Liver (tissue), 9 donors: ENCODE data around the gene SOX11. TPM values are rescaled to one million over a fixed set of nuclear protein-coding genes. Genes with fewer than 3 reads are reported as not detected.

Experiments
- DNase-seq: peaks from one replicate; pipeline ENCODE4 v3.0.0-alpha.2; 2017; ENCODE audit warnings: low spot score
- H3K27ac ChIP-seq, 2 donors: one replicate each; pipeline ENCODE4 v1.7.0; 2013; ENCODE audit warnings: inconsistent platforms in 2 of 2, low read length in 2 of 2, control low read depth in 1 of 2, low read depth in 1 of 2, mild to moderate bottlenecking in 1 of 2
- H3K27me3 ChIP-seq, 4 donors: one replicate each; pipeline versions ENCODE4 v1.6.1 to v1.7.0; 2013; ENCODE audit warnings: low read length in 3 of 4, inconsistent platforms in 1 of 4, mild to moderate bottlenecking in 1 of 4, moderate library complexity in 1 of 4; ENCODE audit not compliant: control insufficient read depth in 4 of 4, insufficient read depth in 4 of 4
- H3K36me3 ChIP-seq, 4 donors: one replicate each; pipeline versions ENCODE4 v1.6.1 to v1.7.0; 2013; ENCODE audit warnings: low read length in 3 of 4, mild to moderate bottlenecking in 3 of 4, low read depth in 1 of 4, moderate library complexity in 1 of 4; ENCODE audit not compliant: control insufficient read depth in 4 of 4, insufficient read depth in 3 of 4
- H3K4me1 ChIP-seq, 4 donors: one replicate each; pipeline versions ENCODE4 v1.6.1 to v1.7.0; 2013; ENCODE audit warnings: low read length in 3 of 4, mild to moderate bottlenecking in 3 of 4, moderate library complexity in 1 of 4; ENCODE audit not compliant: control insufficient read depth in 4 of 4, insufficient read depth in 4 of 4
- H3K4me3 ChIP-seq, 3 donors: one replicate each; pipeline versions ENCODE4 v1.6.1 to v1.7.0; 2013; ENCODE audit warnings: low read length in 3 of 3, control low read depth in 1 of 3, low read depth in 1 of 3, mild to moderate bottlenecking in 1 of 3
- H3K9ac ChIP-seq, 2 donors: one replicate each; pipeline ENCODE4 v1.7.0; 2013; ENCODE audit warnings: low read length in 2 of 2, mild to moderate bottlenecking in 2 of 2, moderate library complexity in 2 of 2, control low read depth in 1 of 2, low read depth in 1 of 2
- H3K9me3 ChIP-seq, 4 donors: one replicate each; pipeline versions ENCODE4 v1.6.1 to v1.7.0; 2013; ENCODE audit warnings: low read length in 3 of 4; ENCODE audit not compliant: control insufficient read depth in 4 of 4
- ATF3 ChIP-seq: IDR thresholded peaks from 2 replicates; pipeline ENCODE4 v1.6.1; 2016; ENCODE audit warnings: antibody characterized with exemption
- EGR1 ChIP-seq, 2 donors: IDR thresholded peaks; 2 replicates each; pipeline ENCODE4 v1.6.1; 2016 to 2018; ENCODE audit warnings: antibody characterized with exemption in 2 of 2, low read depth in 2 of 2
- FOXA1 ChIP-seq: IDR thresholded peaks from 2 replicates; pipeline ENCODE4 v1.6.1; 2016; ENCODE audit warnings: antibody characterized with exemption
- GABPA ChIP-seq, 2 donors: IDR thresholded peaks in 1 of 2; conservative IDR thresholded peaks in 1 of 2; 2 replicates each; pipeline ENCODE4 v1.6.1; 2016; ENCODE audit warnings: antibody characterized with exemption in 2 of 2, mild to moderate bottlenecking in 1 of 2, moderate library complexity in 1 of 2
- JUND ChIP-seq, 2 donors: IDR thresholded peaks; 2 replicates each; pipeline ENCODE4 v1.6.1; 2016; ENCODE audit warnings: antibody characterized with exemption in 2 of 2
- NR2F2 ChIP-seq: IDR thresholded peaks from 2 replicates; pipeline ENCODE4 v1.6.1; 2016; ENCODE audit warnings: antibody characterized with exemption
- RAD21 ChIP-seq, 2 donors: IDR thresholded peaks; 2 replicates each; pipeline ENCODE4 v1.6.1; 2016; ENCODE audit warnings: antibody characterized with exemption in 2 of 2, mild to moderate bottlenecking in 2 of 2
- RXRA ChIP-seq, 2 donors: IDR thresholded peaks; 2 replicates each; pipeline ENCODE4 v1.6.1; 2017 to 2018; ENCODE audit warnings: antibody characterized with exemption in 2 of 2, mild to moderate bottlenecking in 1 of 2
- YY1 ChIP-seq: IDR thresholded peaks from 2 replicates; pipeline ENCODE4 v1.6.1; 2016; ENCODE audit warnings: antibody characterized with exemption, mild to moderate bottlenecking
- ZBTB33 ChIP-seq: IDR thresholded peaks from 2 replicates; pipeline ENCODE4 v1.6.1; 2016; ENCODE audit warnings: antibody characterized with exemption
- WGBS: extraction: QIAGEN DNeasy Blood & Tissue Kit; methylation state at CpG from one replicate; pipeline ENCODE4 v1.1.7; 2013; 5-methylcytosine and 5-hydroxymethylcytosine counted together
- polyA plus RNA-seq, 2 donors: library from polyadenylated mRNA; stranded (reverse) in 1 of 2; unstranded in 1 of 2; fragments of 200-250 nt in 1 of 2; fragments of >200 nt in 1 of 2; fragmentation: Nextera tagmentation in 1 of 2; extraction: Ambion mirVana in 1 of 2; gene quantifications; one replicate each; pipeline versions ENCODE4 v1.2.1 to v1.2.3, GENCODE V29; 2013 to 2015
- total RNA-seq, 2 donors: library from RNA; depleted of rRNA; stranded (reverse); fragments of >200 nt; gene quantifications; one replicate each; pipeline ENCODE4 v1.2.3, GENCODE V29; 2014
- TF ChIP-seq, protein P1 (sequence below): IDR thresholded peaks from 2 replicates; pipeline ENCODE4 v1.6.1; 2016; ENCODE audit warnings: antibody characterized with exemption, mild to moderate bottlenecking
- TF ChIP-seq, protein P2 (sequence below): IDR thresholded peaks from 2 replicates; pipeline ENCODE4 v1.6.1; 2016; ENCODE audit warnings: antibody characterized with exemption
- TF ChIP-seq, protein P3 (sequence below): fragments of 150-350 bp; IDR thresholded peaks from 2 replicates; pipeline ENCODE4 v1.5.1; 2017; ENCODE audit warnings: improper control_type of control experiment, low read depth, low read length; ENCODE audit not compliant: missing input control
- donor health status: healthy.
- donor health status: healthy.
- donor health status: healthy.
- donor health status: healthy.
- donor health status: healthy.

Gene SOX11
- total and polyA plus RNA-seq, 4 donors: 0.09 TPM; not detected in 3

DNA sequence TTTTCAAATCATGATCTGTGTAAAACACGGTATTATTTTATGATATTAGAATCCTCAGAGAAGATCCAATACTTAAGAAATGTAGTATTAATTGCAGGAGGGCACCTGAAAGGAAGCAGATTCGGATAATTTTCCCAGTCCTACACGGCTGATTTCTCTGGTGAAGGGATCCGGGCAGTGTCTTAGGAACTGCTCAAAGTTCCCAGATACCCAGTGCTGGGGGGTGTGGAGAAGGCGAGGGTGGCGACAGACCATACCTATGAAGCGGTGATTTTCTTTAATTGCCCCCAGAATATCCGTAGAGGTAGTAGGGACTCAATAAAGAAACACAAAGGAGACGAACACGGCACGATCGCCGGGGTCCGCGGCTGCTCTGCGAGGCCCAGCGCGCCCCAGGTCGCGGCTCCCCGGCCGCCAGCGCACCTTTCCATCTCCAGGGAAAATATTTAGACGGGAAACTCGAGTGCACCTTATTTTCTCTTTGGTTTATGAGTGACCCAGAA lies 1.4 kb upstream of the SOX11 start:
- peaks cover 0 to 28% (median 7%) of the 10 kb centered on the region in 4 donors for H3K27me3 ChIP-seq
- no peak for DNase-seq
- no peak overlapping the region for H3K27ac ChIP-seq
- peaks cover 0 to 3% (median 0%) of the 10 kb centered on the region in 4 donors for H3K9me3 ChIP-seq
- no peak overlapping the region for H3K9ac ChIP-seq
- 4% methylated on average over 25 of the region's 25 CpGs for WGBS
- peaks cover 4 to 19% (median 7%) of the 10 kb centered on the region in 4 donors for H3K4me1 ChIP-seq
- TF ChIP-seq, protein P1, sequence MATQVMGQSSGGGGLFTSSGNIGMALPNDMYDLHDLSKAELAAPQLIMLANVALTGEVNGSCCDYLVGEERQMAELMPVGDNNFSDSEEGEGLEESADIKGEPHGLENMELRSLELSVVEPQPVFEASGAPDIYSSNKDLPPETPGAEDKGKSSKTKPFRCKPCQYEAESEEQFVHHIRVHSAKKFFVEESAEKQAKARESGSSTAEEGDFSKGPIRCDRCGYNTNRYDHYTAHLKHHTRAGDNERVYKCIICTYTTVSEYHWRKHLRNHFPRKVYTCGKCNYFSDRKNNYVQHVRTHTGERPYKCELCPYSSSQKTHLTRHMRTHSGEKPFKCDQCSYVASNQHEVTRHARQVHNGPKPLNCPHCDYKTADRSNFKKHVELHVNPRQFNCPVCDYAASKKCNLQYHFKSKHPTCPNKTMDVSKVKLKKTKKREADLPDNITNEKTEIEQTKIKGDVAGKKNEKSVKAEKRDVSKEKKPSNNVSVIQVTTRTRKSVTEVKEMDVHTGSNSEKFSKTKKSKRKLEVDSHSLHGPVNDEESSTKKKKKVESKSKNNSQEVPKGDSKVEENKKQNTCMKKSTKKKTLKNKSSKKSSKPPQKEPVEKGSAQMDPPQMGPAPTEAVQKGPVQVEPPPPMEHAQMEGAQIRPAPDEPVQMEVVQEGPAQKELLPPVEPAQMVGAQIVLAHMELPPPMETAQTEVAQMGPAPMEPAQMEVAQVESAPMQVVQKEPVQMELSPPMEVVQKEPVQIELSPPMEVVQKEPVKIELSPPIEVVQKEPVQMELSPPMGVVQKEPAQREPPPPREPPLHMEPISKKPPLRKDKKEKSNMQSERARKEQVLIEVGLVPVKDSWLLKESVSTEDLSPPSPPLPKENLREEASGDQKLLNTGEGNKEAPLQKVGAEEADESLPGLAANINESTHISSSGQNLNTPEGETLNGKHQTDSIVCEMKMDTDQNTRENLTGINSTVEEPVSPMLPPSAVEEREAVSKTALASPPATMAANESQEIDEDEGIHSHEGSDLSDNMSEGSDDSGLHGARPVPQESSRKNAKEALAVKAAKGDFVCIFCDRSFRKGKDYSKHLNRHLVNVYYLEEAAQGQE: no peak
- no peak for TF ChIP-seq FOXA1
- TF ChIP-seq, protein P2, sequence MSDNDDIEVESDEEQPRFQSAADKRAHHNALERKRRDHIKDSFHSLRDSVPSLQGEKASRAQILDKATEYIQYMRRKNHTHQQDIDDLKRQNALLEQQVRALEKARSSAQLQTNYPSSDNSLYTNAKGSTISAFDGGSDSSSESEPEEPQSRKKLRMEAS: no peak
- no peak overlapping the region for H3K4me3 ChIP-seq
- H3K36me3 ChIP-seq: no peaks in the 10 kb centered on the region

DNA sequence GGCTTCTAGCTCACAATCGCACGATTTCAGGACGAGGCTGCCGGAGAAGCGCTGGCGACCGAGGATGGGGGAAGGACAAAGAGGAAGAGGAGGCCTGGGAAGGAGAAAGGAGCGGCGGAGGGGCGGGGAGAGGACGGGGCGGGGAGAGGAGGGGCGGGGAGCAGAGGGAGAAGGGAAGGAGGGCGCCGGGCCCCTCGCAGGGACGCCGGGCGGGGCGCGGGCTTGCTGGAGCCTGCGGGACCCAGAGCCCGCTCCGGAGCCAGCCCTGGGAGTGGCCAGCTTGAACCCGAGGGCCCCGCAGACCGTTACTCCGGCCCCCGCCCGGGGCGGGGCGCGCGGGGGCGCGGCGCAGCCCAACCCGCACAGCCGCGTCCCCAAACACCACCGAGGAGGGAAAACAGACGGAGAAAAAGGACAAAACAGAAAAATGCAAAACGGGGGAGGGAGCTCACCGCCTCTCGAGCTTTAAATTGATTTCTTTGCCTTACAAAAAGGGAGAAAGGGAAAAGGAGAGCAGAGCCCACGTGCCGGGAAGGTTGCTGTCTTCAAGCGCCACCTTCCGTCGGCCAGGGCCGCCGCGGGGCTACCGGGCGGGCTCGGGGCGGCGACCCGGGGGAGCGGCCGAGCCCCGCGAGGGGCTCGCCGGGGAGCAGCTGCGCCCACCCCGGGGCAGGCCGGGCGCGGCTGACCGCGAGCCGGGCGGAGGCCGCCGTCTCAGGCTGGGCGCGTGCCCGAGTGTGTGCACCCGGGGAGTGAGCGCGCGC lies 781 bp upstream of the SOX11 start:
- no peak overlapping the region for H3K9ac ChIP-seq
- peak overlapping the region in 1 of 3 donors; percentile 34 for H3K4me3 ChIP-seq
- WGBS: 4% methylated on average over 83 of the region's 83 CpGs
- TF ChIP-seq ATF3 (no peak), JUND (IDR thresholded peaks at IDR 0.05) (no peak), GABPA (IDR thresholded peaks at IDR 0.05 in 1 of 2, conservative IDR thresholded peaks at IDR 0.05 in 1 of 2) (no peak)
- peaks cover 4 to 26% (median 8%) of the 10 kb centered on the region in 4 donors for H3K4me1 ChIP-seq
- H3K36me3 ChIP-seq: no peaks in the 10 kb centered on the region
- no peak overlapping the region for H3K27ac ChIP-seq
- H3K27me3 ChIP-seq: peaks cover 0 to 33% (median 7%) of the 10 kb centered on the region in 4 donors
- H3K9me3 ChIP-seq: peaks cover 0 to 3% (median 0%) of the 10 kb centered on the region in 4 donors
- no peak for DNase-seq

- H3K27me3 ChIP-seq: peaks cover 2 to 42% (median 7%) of the 10 kb centered on the region in 4 donors
- H3K4me3 ChIP-seq: peak overlapping the region in 1 of 3 donors; percentile 34
- DNase-seq: no peak
- WGBS: 5% methylated on average over 69 of the region's 69 CpGs
- H3K9me3 ChIP-seq: peaks cover 0 to 2% (median 0%) of the 10 kb centered on the region in 4 donors
- H3K36me3 ChIP-seq: no peaks in the 10 kb centered on the region
- no peak overlapping the region for H3K27ac ChIP-seq
- H3K4me1 ChIP-seq: peaks cover 4 to 33% (median 11%) of the 10 kb centered on the region in 4 donors
- no peak for TF ChIP-seq JUND (IDR thresholded peaks at IDR 0.05)
- TF ChIP-seq, protein P2: no peak
- TF ChIP-seq RXRA (IDR thresholded peaks at IDR 0.05): no peak
- no peak for TF ChIP-seq YY1
- no peak for TF ChIP-seq ZBTB33
- TF ChIP-seq, protein P3, sequence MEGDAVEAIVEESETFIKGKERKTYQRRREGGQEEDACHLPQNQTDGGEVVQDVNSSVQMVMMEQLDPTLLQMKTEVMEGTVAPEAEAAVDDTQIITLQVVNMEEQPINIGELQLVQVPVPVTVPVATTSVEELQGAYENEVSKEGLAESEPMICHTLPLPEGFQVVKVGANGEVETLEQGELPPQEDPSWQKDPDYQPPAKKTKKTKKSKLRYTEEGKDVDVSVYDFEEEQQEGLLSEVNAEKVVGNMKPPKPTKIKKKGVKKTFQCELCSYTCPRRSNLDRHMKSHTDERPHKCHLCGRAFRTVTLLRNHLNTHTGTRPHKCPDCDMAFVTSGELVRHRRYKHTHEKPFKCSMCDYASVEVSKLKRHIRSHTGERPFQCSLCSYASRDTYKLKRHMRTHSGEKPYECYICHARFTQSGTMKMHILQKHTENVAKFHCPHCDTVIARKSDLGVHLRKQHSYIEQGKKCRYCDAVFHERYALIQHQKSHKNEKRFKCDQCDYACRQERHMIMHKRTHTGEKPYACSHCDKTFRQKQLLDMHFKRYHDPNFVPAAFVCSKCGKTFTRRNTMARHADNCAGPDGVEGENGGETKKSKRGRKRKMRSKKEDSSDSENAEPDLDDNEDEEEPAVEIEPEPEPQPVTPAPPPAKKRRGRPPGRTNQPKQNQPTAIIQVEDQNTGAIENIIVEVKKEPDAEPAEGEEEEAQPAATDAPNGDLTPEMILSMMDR: no peak
- TF ChIP-seq RAD21 (IDR thresholded peaks at IDR 0.05): no peak
- no peak for TF ChIP-seq NR2F2
- TF ChIP-seq GABPA (IDR thresholded peaks at IDR 0.05 in 1 of 2, conservative IDR thresholded peaks at IDR 0.05 in 1 of 2): no peak
- TF ChIP-seq EGR1 (IDR thresholded peaks at IDR 0.05; ENCODE audit: low read depth in 2 of 2): no peak
- no peak overlapping the region for H3K9ac ChIP-seq
Measured at GRCh38 chr2:5692561-5693286, 540 bp downstream of the SOX11 start.
